Measurements from ENCODE around the gene LMTK3. TPM values are rescaled to one million over a fixed set of nuclear protein-coding genes. Genes with fewer than 3 reads are reported as not detected.

LMTK3 gene
- total RNA-seq, 1 experiment from 2014 or later = 10.6 TPM

- POLR2A ChIA-PET = interaction anchor here (0.5 kb wide), 1 partner anchor 101 kb away, joined by 7 read pairs; no protein-coding TSS in a partner anchor
- CTCF ChIA-PET = no interaction called here
- TF ChIP-seq CTCF (IDR thresholded peaks at IDR 0.05) = no peak
- no peak for TF ChIP-seq REST (IDR thresholded peaks at IDR 0.05; ENCODE audit: insufficient read depth in 1 of 2, low read depth in 2 of 2, low read length in 1 of 2)
- TF ChIP-seq POLR2AphosphoS5 (IDR thresholded peaks at IDR 0.05; ENCODE audit: low read depth, low read length) = no peak
- no peak for TF ChIP-seq TCF7L2 (IDR thresholded peaks at IDR 0.05; ENCODE audit: low read depth, low read length)
Observed at GRCh38 chr19:48552406-48553322, 41.0 kb upstream of the LMTK3 start.

GRCh38 chr19:48551437-48552302 is 40.0 kb upstream of the LMTK3 start, which contains the start of gene SULT2B1:
Gene SULT2B1, plus strand, starts transcription at chr19:48552172. Its CDS starts 81 bp downstream, at chr19:48552253.
- no TSS peak for BruUV-seq (replicated peaks)

More at GRCh38 chr19:48552406-48553322, 41.0 kb upstream of the LMTK3 start:
- DNase-seq (ENCODE audit: low read depth, low spot score) (no peak), ATAC-seq (no peak)
- no TSS peak for BruUV-seq (replicated peaks)
- H3K9me3 ChIP-seq (ENCODE audit: control insufficient read depth, insufficient read depth, low read depth, low read length) = no peaks in the 10 kb centered on the region
- H3K4me1 ChIP-seq (ENCODE audit: control insufficient read depth, insufficient read depth, low read length) = peaks cover 27% of the 10 kb centered on the region
- peak overlapping the region; percentile 75 for H3K27ac ChIP-seq (ENCODE audit: low read length)
- in situ Hi-C loops (cut with HindIII; ENCODE audit: low pct_unique_long_range_greater_than_20kb, low sequenced_read_pairs) = no loop called here
- no peaks in the 10 kb centered on the region for H3K36me3 ChIP-seq (ENCODE audit: control insufficient read depth, insufficient read depth, low read length)
- intact Hi-C loops (cut with micrococcal nuclease; ENCODE audit: unreplicated experiment) = no loop called here
- H3K27me3 ChIP-seq (ENCODE audit: control insufficient read depth, insufficient read depth, low read length) = no peaks in the 10 kb centered on the region
- no peak overlapping the region for H3K4me3 ChIP-seq (ENCODE audit: low read depth in 2 of 2, low read length in 2 of 2)

More at GRCh38 chr19:48551437-48552302, 40.0 kb upstream of the LMTK3 start, which contains the start of gene SULT2B1:
- in situ Hi-C loops (cut with HindIII; ENCODE audit: low pct_unique_long_range_greater_than_20kb, low sequenced_read_pairs) (no loop called here), intact Hi-C loops (cut with micrococcal nuclease; ENCODE audit: unreplicated experiment) (no loop called here)
- ChIA-PET CTCF (no interaction called here), POLR2A (interaction anchor here (0.7 kb wide), 1 partner anchor 103 kb away, joined by 10 read pairs; no protein-coding TSS in a partner anchor)
- Histone ChIP-seq H3K27me3 (ENCODE audit: control insufficient read depth, insufficient read depth, low read length) (no peaks in the 10 kb centered on the region), H3K4me3 (ENCODE audit: low read depth in 2 of 2, low read length in 2 of 2) (no peak within 1 kb of the TSS), H3K9me3 (ENCODE audit: control insufficient read depth, insufficient read depth, low read depth, low read length) (no peaks in the 10 kb centered on the region), H3K4me1 (ENCODE audit: control insufficient read depth, insufficient read depth, low read length) (peaks cover 27% of the 10 kb centered on the region), H3K36me3 (ENCODE audit: control insufficient read depth, insufficient read depth, low read length) (no peaks in the 10 kb centered on the region), H3K27ac (ENCODE audit: low read length) (peak within 1 kb of the TSS; percentile 75)
- DNase-seq (ENCODE audit: low read depth, low spot score) (no peak), ATAC-seq (peak; percentile 41)
- no peak for TF ChIP-seq CTCF (IDR thresholded peaks at IDR 0.05)
- TF ChIP-seq TCF7L2 (IDR thresholded peaks at IDR 0.05; ENCODE audit: low read depth, low read length) = no peak
- no peak for TF ChIP-seq POLR2AphosphoS5 (IDR thresholded peaks at IDR 0.05; ENCODE audit: low read depth, low read length)
- no peak for TF ChIP-seq SIN3A (IDR thresholded peaks at IDR 0.05; ENCODE audit: borderline replicate concordance, insufficient read depth, low read depth, low read length)
- TF ChIP-seq REST (IDR thresholded peaks at IDR 0.05; ENCODE audit: insufficient read depth in 1 of 2, low read depth in 2 of 2, low read length in 1 of 2) = no peak
